GM21515 (cell line): Measurements from ENCODE around the gene ECHS1.
"Not testable (repeated sequence)": the region's sequence is repeated elsewhere in the genome, so short reads cannot be mapped to it uniquely, and the experiment has no call there.

Experiments
- ATAC-seq: cut with Tn5 transposase; IDR thresholded peaks from one replicate; pipeline ENCODE4 v1.9.1; 2021; ENCODE audit not compliant: unreplicated experiment

ECHS1 gene

GRCh38 chr10:133379152-133379800 lies 6.1 kb upstream of the ECHS1 start, which contains the start of gene PAOX:
Gene PAOX (plus strand): TSS chr10:133379262. CDS start chr10:133379317, 55 bp downstream.
- ATAC-seq: peak; percentile 54

GRCh38 chr10:133378251-133379096 lies 5.3 kb upstream of the ECHS1 start:
- peak; percentile 39 for ATAC-seq

- no peak for ATAC-seq
These were observed 4.7 kb upstream of the ECHS1 start for GRCh38 chr10:133377818-133378250.

- no peak for ATAC-seq
These were observed 4.1 kb upstream of the ECHS1 start for GRCh38 chr10:133377025-133377817.

- ATAC-seq: not testable (repeated sequence)
These were observed 3.0 kb upstream of the ECHS1 start for GRCh38 chr10:133376183-133376582.

- no peak for ATAC-seq
These were observed 2.4 kb upstream of the ECHS1 start for GRCh38 chr10:133375357-133376115.

- no peak for ATAC-seq
These were observed 647 bp downstream of the ECHS1 start for GRCh38 chr10:133372507-133372906.

- ATAC-seq: no peak
These were observed 2.9 kb downstream of the ECHS1 start for GRCh38 chr10:133370030-133370786.

- ATAC-seq: no peak
These were observed 5.0 kb downstream of the ECHS1 start for GRCh38 chr10:133368153-133368552.

GRCh38 chr10:133367461-133367860 lies 5.7 kb downstream of the ECHS1 start:
- not testable (repeated sequence) for ATAC-seq

- no peak for ATAC-seq
These were observed 6.4 kb downstream of the ECHS1 start for GRCh38 chr10:133366751-133367150.

GRCh38 chr10:133366130-133366478 lies 7.0 kb downstream of the ECHS1 start:
- no peak for ATAC-seq

GRCh38 chr10:133365461-133366129 lies 7.6 kb downstream of the ECHS1 start:
- ATAC-seq: no peak

GRCh38 chr10:133364645-133365431 lies 8.3 kb downstream of the ECHS1 start:
- no peak for ATAC-seq

- ATAC-seq: no peak
These were observed 10.3 kb downstream of the ECHS1 start for GRCh38 chr10:133362846-133363245.

GRCh38 chr10:133361773-133362441 lies 11.2 kb downstream of the ECHS1 start:
- no peak for ATAC-seq

GRCh38 chr10:133361227-133361626 lies 11.9 kb downstream of the ECHS1 start:
- ATAC-seq: no peak

- no peak for ATAC-seq
These were observed 13.1 kb downstream of the ECHS1 start for GRCh38 chr10:133359972-133360610.
